Choroid plexus epithelial cell (primary cell): Measurements from ENCODE around the gene GRIFIN.

ENCODE experiments used
- DNase-seq: peaks from one replicate; pipeline ENCODE4 v3.0.0-alpha.2; 2010; ENCODE audit warnings: low read depth
- H3K4me3 ChIP-seq: 2 replicates; pipeline ENCODE4 v1.5.1; 2011; ENCODE audit warnings: low read depth, mild to moderate bottlenecking, control low read depth, low read length, moderate library complexity
- CTCF ChIP-seq: conservative IDR thresholded peaks from 2 replicates; pipeline ENCODE4 v1.5.1; 2011; ENCODE audit warnings: low read depth, mild to moderate bottlenecking, control low read depth, inconsistent platforms, low read length, moderate library complexity

GRIFIN gene

GRCh38 chr7:2452643-2453270, 23.4 kb downstream of the GRIFIN start:
- no peak overlapping the region for H3K4me3 ChIP-seq
- TF ChIP-seq CTCF = no peak
- DNase-seq = no peak

GRCh38 chr7:2452074-2452507, 24.1 kb downstream of the GRIFIN start:
- no peak overlapping the region for H3K4me3 ChIP-seq
- TF ChIP-seq CTCF = no peak
- DNase-seq = no peak

GRCh38 chr7:2451171-2452073, 24.8 kb downstream of the GRIFIN start:
- peak overlapping the region; percentile 41 for H3K4me3 ChIP-seq
- TF ChIP-seq CTCF = peak; percentile 87
- peak; percentile 73 for DNase-seq

GRCh38 chr7:2450198-2451107, 25.7 kb downstream of the GRIFIN start:
- DNase-seq = no peak
- no peak for TF ChIP-seq CTCF
- no peak overlapping the region for H3K4me3 ChIP-seq

- TF ChIP-seq CTCF = no peak
- DNase-seq = no peak
Observed at GRCh38 chr7:2446676-2447075, 29.5 kb downstream of the GRIFIN start.

GRCh38 chr7:2445898-2446555, 30.2 kb downstream of the GRIFIN start:
- DNase-seq = no peak
- TF ChIP-seq CTCF = no peak
- no peak overlapping the region for H3K4me3 ChIP-seq

More at GRCh38 chr7:2446676-2447075, 29.5 kb downstream of the GRIFIN start:
- H3K4me3 ChIP-seq = no peak overlapping the region
